GM23338 (cell line): ENCODE data around the gene TAF1B. TPM values are rescaled to one million over a fixed set of nuclear protein-coding genes. Genes with fewer than 3 reads are reported as not detected.

Experiments used
- ATAC-seq: fragments of 200-7000 bp; cut with Tn5 transposase; 3 replicates; pipeline ENCODE4 v1.9.1; 2020
- DNase-seq: peaks from one replicate; pipeline ENCODE4 v3.0.0-alpha.2; 2015; ENCODE audit warnings: low spot score
- H2AFZ ChIP-seq: fragments of 200-600 bp; sonication (generic); 2 replicates; pipeline ENCODE4 v1.8.0; 2016; ENCODE audit warnings: antibody characterized with exemption, mild to moderate bottlenecking, moderate library complexity
- H3F3A ChIP-seq: fragments of 200-600 bp; sonication (generic); replicated peaks from 2 replicates; pipeline ENCODE4 v1.8.0; 2017; ENCODE audit warnings: antibody characterized with exemption, mixed run types, low read depth
- H3K27ac ChIP-seq: fragments of 200-600 bp; sonication (generic); 2 replicates; pipeline ENCODE4 v1.6.1; 2016; ENCODE audit warnings: low read depth
- H3K27me3 ChIP-seq: fragments of 200-600 bp; sonication (generic); 2 replicates; pipeline ENCODE4 v1.8.0; 2016; ENCODE audit warnings: mild to moderate bottlenecking, mixed run types, moderate library complexity; ENCODE audit not compliant: insufficient read depth
- H3K36me3 ChIP-seq: fragments of 200-600 bp; sonication (generic); 2 replicates; pipeline ENCODE4 v1.8.0; 2016; ENCODE audit warnings: mild to moderate bottlenecking; ENCODE audit not compliant: insufficient read depth
- H3K4me1 ChIP-seq: fragments of 200-600 bp; sonication (generic); 2 replicates; pipeline ENCODE4 v1.8.0; 2016; ENCODE audit warnings: mild to moderate bottlenecking, moderate library complexity; ENCODE audit not compliant: insufficient read depth
- H3K4me2 ChIP-seq: fragments of 200-600 bp; sonication (generic); 2 replicates; pipeline ENCODE4 v1.7.1; 2017; ENCODE audit warnings: mixed run types
- H3K4me3 ChIP-seq: fragments of 200-600 bp; sonication (generic); 2 replicates; pipeline ENCODE4 v1.6.1; 2016; ENCODE audit warnings: mixed run types
- H3K79me2 ChIP-seq: fragments of 200-600 bp; sonication (generic); replicated peaks from 2 replicates; pipeline ENCODE4 v1.8.0; 2017; ENCODE audit warnings: mild to moderate bottlenecking; ENCODE audit not compliant: insufficient read depth
- H3K9me2 ChIP-seq: fragments of 200-600 bp; sonication (generic); 2 replicates; pipeline ENCODE4 v1.8.0; 2017; ENCODE audit not compliant: insufficient read depth
- H4K20me1 ChIP-seq: fragments of 200-600 bp; sonication (generic); replicated peaks from 2 replicates; pipeline ENCODE4 v1.8.0; 2017; ENCODE audit warnings: mild to moderate bottlenecking; ENCODE audit not compliant: insufficient read depth
- H3K27ac Mint-ChIP-seq: 2 replicates; pipeline ENCODE4 v1.8.0; 2020; ENCODE audit warnings: inconsistent platforms, mild to moderate bottlenecking, moderate library complexity, mixed read lengths
- H3K27me3 Mint-ChIP-seq: 3 replicates; pipeline ENCODE4 v1.8.0; 2022; ENCODE audit warnings: low read depth, mild to moderate bottlenecking, moderate library complexity, mixed read lengths, inconsistent platforms; ENCODE audit not compliant: insufficient read depth, poor library complexity
- H3K36me3 Mint-ChIP-seq: 3 replicates; pipeline ENCODE4 v1.8.0; 2021; ENCODE audit warnings: low read depth, mild to moderate bottlenecking, inconsistent platforms, moderate library complexity, mixed read lengths
- H3K4me1 Mint-ChIP-seq: 3 replicates; pipeline ENCODE4 v1.8.0; 2020; ENCODE audit warnings: mild to moderate bottlenecking, inconsistent platforms, mixed read lengths
- H3K4me3 Mint-ChIP-seq: 3 replicates; pipeline ENCODE4 v1.8.0; 2021; ENCODE audit warnings: moderate library complexity, mild to moderate bottlenecking, inconsistent platforms, mixed read lengths
- H3K9me3 Mint-ChIP-seq: 3 replicates; pipeline ENCODE4 v1.8.0; 2020; ENCODE audit warnings: moderate library complexity, mild to moderate bottlenecking, inconsistent platforms, mixed read lengths
- CREB1 ChIP-seq: fragments of 250-450 bp; sonication (Bioruptor Pico); IDR thresholded peaks from 2 replicates; pipeline ENCODE4 v1.5.0; 2020; ENCODE audit warnings: low read depth, mild to moderate bottlenecking, moderate library complexity
- EZH2 ChIP-seq: fragments of 200-600 bp; sonication (generic); IDR thresholded peaks from one replicate; pipeline ENCODE4 v1.8.0; 2017; ENCODE audit warnings: antibody characterized with exemption, mild to moderate bottlenecking, low read depth; ENCODE audit not compliant: unreplicated experiment
- EZH2phosphoT487 ChIP-seq: fragments of 200-600 bp; sonication (generic); IDR thresholded peaks from one replicate; pipeline ENCODE4 v1.8.1; 2018; ENCODE audit warnings: antibody characterized with exemption; ENCODE audit not compliant: unreplicated experiment
- JUNB ChIP-seq: IDR thresholded peaks from one replicate; pipeline ENCODE4 v1.6.1; 2016; ENCODE audit warnings: antibody characterized with exemption; ENCODE audit not compliant: unreplicated experiment
- NANOG ChIP-seq: IDR thresholded peaks from 2 replicates; pipeline ENCODE4 v1.6.1; 2016; ENCODE audit warnings: antibody characterized with exemption, borderline replicate concordance
- POLR2AphosphoS5 ChIP-seq: IDR thresholded peaks from 2 replicates; pipeline ENCODE4 v1.6.1; 2016; ENCODE audit warnings: antibody characterized with exemption, low read depth
- STAT1 ChIP-seq: IDR thresholded peaks from one replicate; pipeline ENCODE4 v1.6.1; 2016; ENCODE audit warnings: antibody characterized with exemption; ENCODE audit not compliant: unreplicated experiment
- ZNF114 ChIP-seq: fragments of 250-450 bp; sonication (Bioruptor Pico); IDR thresholded peaks from 2 replicates; pipeline ENCODE4 v1.5.0; 2020; ENCODE audit warnings: mild to moderate bottlenecking, moderate library complexity
- ZNF331 ChIP-seq: fragments of 250-450 bp; sonication (Bioruptor Pico); IDR thresholded peaks from 2 replicates; pipeline ENCODE4 v1.5.0; 2020; ENCODE audit warnings: low read depth, mild to moderate bottlenecking, moderate library complexity
- polyA plus RNA-seq: library from polyadenylated mRNA; unstranded; fragments of >200 nt; fragmentation: Nextera tagmentation; extraction: Ambion mirVana; gene quantifications from 2 replicates; pipeline ENCODE4 v1.2.1, GENCODE V29; 2016
- total RNA-seq: library from RNA; depleted of rRNA; stranded (reverse); fragments of >200 nt; shearing (Covaris generic); gene quantifications from 2 replicates; pipeline ENCODE4 v1.2.3, GENCODE V29; 2014
- TF ChIP-seq, protein P1 (sequence below): IDR thresholded peaks from 2 replicates; pipeline ENCODE4 v1.6.1; 2016; ENCODE audit warnings: antibody characterized with exemption
- TF ChIP-seq, protein P2 (sequence below), 2 experiments: fragments of 200-600 bp in 1 of 2; sonication (generic) in 1 of 2; conservative IDR thresholded peaks; 2 replicates each; pipeline versions ENCODE4 v1.5.1 to v1.6.1; 2016 to 2017; ENCODE audit warnings: antibody characterized with exemption in 2 of 2, low read depth in 2 of 2, mild to moderate bottlenecking in 2 of 2, moderate library complexity in 1 of 2
- TF ChIP-seq, protein P3 (sequence below): fragments of 250-450 bp; sonication (Bioruptor Pico); IDR thresholded peaks from 2 replicates; pipeline ENCODE4 v1.5.0; 2020; ENCODE audit warnings: mild to moderate bottlenecking, moderate library complexity
- TF ChIP-seq, protein P4 (sequence below): IDR thresholded peaks from one replicate; pipeline ENCODE4 v1.6.1; 2018; ENCODE audit warnings: antibody characterized with exemption; ENCODE audit not compliant: unreplicated experiment

The TAF1B gene
- total and polyA plus RNA-seq, 2 experiments from 2014 or later, result 22.2 to 28.9 TPM

DNA sequence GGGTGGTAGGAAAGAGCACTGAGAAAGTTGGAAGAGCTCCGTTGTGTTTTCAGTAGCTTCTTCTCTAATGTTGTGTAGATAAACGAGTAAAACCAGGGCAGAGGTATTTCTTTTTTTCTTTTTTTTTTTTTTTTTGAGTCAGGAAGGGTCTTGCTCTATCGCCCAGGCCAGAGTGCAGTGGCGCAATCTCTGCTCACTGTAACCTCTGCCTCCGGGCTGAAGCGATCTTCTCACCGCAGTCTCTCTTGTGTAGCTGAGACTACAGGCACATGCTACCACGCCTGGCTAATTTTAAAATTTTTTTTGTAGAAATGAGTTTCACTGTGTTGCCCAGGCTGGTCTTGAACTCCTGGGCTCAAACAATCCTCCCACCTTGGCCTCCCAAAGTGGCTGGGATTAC is 114.8 kb downstream of the TAF1B start:
- Histone ChIP-seq H3K36me3 (no peaks in the 10 kb centered on the region), H3F3A (no peaks in the 10 kb centered on the region), H2AFZ (no peak overlapping the region), H3K4me3 (no peak overlapping the region), H3K79me2 (no peaks in the 10 kb centered on the region), H3K9me2 (no peaks in the 10 kb centered on the region), H4K20me1 (no peaks in the 10 kb centered on the region), H3K27ac (no peak overlapping the region), H3K27me3 (peaks cover 8% of the 10 kb centered on the region), H3K4me1 (0 out of 2 replicates have a peak, but pooled peaks cover 7% of the 10 kb centered on the region), H3K4me2 (no peak overlapping the region)
- H3K9me3 Mint-ChIP-seq, result no peaks in the 10 kb centered on the region
- TF ChIP-seq, protein P1, sequence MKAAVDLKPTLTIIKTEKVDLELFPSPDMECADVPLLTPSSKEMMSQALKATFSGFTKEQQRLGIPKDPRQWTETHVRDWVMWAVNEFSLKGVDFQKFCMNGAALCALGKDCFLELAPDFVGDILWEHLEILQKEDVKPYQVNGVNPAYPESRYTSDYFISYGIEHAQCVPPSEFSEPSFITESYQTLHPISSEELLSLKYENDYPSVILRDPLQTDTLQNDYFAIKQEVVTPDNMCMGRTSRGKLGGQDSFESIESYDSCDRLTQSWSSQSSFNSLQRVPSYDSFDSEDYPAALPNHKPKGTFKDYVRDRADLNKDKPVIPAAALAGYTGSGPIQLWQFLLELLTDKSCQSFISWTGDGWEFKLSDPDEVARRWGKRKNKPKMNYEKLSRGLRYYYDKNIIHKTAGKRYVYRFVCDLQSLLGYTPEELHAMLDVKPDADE, result no peak
- TF ChIP-seq STAT1 (no peak), CREB1 (no peak), NANOG (no peak), ZNF114 (CRISPR knock-in tag) (no peak), EZH2 (no peak), JUNB (no peak), POLR2AphosphoS5 (no peak), ZNF331 (CRISPR knock-in tag) (no peak), EZH2phosphoT487 (no peak)
- TF ChIP-seq, protein P2, sequence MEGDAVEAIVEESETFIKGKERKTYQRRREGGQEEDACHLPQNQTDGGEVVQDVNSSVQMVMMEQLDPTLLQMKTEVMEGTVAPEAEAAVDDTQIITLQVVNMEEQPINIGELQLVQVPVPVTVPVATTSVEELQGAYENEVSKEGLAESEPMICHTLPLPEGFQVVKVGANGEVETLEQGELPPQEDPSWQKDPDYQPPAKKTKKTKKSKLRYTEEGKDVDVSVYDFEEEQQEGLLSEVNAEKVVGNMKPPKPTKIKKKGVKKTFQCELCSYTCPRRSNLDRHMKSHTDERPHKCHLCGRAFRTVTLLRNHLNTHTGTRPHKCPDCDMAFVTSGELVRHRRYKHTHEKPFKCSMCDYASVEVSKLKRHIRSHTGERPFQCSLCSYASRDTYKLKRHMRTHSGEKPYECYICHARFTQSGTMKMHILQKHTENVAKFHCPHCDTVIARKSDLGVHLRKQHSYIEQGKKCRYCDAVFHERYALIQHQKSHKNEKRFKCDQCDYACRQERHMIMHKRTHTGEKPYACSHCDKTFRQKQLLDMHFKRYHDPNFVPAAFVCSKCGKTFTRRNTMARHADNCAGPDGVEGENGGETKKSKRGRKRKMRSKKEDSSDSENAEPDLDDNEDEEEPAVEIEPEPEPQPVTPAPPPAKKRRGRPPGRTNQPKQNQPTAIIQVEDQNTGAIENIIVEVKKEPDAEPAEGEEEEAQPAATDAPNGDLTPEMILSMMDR (conservative IDR thresholded peaks at IDR 0.05; ENCODE audit: low read depth in 2 of 2), result no peak
- TF ChIP-seq, protein P3, sequence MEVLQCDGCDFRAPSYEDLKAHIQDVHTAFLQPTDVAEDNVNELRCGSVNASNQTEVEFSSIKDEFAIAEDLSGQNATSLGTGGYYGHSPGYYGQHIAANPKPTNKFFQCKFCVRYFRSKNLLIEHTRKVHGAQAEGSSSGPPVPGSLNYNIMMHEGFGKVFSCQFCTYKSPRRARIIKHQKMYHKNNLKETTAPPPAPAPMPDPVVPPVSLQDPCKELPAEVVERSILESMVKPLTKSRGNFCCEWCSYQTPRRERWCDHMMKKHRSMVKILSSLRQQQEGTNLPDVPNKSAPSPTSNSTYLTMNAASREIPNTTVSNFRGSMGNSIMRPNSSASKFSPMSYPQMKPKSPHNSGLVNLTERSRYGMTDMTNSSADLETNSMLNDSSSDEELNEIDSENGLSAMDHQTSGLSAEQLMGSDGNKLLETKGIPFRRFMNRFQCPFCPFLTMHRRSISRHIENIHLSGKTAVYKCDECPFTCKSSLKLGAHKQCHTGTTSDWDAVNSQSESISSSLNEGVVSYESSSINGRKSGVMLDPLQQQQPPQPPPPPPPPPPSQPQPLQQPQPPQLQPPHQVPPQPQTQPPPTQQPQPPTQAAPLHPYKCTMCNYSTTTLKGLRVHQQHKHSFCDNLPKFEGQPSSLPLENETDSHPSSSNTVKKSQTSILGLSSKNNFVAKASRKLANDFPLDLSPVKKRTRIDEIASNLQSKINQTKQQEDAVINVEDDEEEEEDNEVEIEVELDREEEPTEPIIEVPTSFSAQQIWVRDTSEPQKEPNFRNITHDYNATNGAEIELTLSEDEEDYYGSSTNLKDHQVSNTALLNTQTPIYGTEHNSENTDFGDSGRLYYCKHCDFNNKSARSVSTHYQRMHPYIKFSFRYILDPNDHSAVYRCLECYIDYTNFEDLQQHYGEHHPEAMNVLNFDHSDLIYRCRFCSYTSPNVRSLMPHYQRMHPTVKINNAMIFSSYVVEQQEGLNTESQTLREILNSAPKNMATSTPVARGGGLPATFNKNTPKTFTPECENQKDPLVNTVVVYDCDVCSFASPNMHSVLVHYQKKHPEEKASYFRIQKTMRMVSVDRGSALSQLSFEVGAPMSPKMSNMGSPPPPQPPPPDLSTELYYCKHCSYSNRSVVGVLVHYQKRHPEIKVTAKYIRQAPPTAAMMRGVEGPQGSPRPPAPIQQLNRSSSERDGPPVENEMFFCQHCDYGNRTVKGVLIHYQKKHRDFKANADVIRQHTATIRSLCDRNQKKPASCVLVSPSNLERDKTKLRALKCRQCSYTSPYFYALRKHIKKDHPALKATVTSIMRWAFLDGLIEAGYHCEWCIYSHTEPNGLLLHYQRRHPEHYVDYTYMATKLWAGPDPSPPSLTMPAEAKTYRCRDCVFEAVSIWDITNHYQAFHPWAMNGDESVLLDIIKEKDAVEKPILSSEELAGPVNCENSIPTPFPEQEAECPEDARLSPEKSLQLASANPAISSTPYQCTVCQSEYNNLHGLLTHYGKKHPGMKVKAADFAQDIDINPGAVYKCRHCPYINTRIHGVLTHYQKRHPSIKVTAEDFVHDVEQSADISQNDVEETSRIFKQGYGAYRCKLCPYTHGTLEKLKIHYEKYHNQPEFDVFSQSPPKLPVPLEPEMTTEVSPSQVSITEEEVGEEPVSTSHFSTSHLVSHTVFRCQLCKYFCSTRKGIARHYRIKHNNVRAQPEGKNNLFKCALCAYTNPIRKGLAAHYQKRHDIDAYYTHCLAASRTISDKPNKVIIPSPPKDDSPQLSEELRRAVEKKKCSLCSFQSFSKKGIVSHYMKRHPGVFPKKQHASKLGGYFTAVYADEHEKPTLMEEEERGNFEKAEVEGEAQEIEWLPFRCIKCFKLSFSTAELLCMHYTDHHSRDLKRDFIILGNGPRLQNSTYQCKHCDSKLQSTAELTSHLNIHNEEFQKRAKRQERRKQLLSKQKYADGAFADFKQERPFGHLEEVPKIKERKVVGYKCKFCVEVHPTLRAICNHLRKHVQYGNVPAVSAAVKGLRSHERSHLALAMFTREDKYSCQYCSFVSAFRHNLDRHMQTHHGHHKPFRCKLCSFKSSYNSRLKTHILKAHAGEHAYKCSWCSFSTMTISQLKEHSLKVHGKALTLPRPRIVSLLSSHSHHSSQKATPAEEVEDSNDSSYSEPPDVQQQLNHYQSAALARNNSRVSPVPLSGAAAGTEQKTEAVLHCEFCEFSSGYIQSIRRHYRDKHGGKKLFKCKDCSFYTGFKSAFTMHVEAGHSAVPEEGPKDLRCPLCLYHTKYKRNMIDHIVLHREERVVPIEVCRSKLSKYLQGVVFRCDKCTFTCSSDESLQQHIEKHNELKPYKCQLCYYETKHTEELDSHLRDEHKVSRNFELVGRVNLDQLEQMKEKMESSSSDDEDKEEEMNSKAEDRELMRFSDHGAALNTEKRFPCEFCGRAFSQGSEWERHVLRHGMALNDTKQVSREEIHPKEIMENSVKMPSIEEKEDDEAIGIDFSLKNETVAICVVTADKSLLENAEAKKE (CRISPR knock-in tag), result no peak
- TF ChIP-seq, protein P4, sequence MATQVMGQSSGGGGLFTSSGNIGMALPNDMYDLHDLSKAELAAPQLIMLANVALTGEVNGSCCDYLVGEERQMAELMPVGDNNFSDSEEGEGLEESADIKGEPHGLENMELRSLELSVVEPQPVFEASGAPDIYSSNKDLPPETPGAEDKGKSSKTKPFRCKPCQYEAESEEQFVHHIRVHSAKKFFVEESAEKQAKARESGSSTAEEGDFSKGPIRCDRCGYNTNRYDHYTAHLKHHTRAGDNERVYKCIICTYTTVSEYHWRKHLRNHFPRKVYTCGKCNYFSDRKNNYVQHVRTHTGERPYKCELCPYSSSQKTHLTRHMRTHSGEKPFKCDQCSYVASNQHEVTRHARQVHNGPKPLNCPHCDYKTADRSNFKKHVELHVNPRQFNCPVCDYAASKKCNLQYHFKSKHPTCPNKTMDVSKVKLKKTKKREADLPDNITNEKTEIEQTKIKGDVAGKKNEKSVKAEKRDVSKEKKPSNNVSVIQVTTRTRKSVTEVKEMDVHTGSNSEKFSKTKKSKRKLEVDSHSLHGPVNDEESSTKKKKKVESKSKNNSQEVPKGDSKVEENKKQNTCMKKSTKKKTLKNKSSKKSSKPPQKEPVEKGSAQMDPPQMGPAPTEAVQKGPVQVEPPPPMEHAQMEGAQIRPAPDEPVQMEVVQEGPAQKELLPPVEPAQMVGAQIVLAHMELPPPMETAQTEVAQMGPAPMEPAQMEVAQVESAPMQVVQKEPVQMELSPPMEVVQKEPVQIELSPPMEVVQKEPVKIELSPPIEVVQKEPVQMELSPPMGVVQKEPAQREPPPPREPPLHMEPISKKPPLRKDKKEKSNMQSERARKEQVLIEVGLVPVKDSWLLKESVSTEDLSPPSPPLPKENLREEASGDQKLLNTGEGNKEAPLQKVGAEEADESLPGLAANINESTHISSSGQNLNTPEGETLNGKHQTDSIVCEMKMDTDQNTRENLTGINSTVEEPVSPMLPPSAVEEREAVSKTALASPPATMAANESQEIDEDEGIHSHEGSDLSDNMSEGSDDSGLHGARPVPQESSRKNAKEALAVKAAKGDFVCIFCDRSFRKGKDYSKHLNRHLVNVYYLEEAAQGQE, result no peak
- no peak overlapping the region for H3K27ac Mint-ChIP-seq
- no peaks in the 10 kb centered on the region for H3K36me3 Mint-ChIP-seq
- ATAC-seq (no peak), DNase-seq (no peak)
- H3K27me3 Mint-ChIP-seq, result peaks cover 1% of the 10 kb centered on the region
- H3K4me1 Mint-ChIP-seq, result peaks cover 10% of the 10 kb centered on the region
- H3K4me3 Mint-ChIP-seq, result no peak overlapping the region
